Stimulated activated CD8-positive, alpha-beta memory T cell treated with anti-CD3 and anti-CD28 coated beads, Interleukin-15, amount 100 ng/mL, for 24 hours (primary cell): Measurements from ENCODE around the gene DYSF.
"Not testable (repeated sequence)": the region's sequence is repeated elsewhere in the genome, so short reads cannot be mapped to it uniquely, and the experiment has no call there.

ENCODE experiments used
- DNase-seq: peaks from one replicate; pipeline ENCODE4 v3.0.0-alpha.2; 2020; ENCODE audit warnings: low read depth

Gene DYSF

DNA sequence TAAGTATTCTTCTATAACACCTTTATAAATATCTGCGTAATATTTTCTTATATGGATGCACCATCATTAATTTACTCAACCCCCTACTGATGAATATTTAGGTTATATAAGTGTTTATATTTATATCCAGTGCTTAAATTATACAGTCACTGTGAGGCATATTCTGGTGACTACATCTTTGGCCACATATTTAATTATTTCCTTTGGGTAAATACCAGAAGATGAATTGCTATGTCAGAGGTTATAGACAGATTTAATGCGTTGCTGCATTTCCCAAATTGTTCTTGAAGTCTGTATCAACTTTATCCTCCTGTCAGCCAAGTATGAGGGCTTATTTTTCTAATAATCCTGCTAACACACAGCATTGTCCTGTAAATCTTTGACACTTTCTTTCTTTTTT, 18.7 kb downstream of the DYSF start:
- no peak for DNase-seq

DNA sequence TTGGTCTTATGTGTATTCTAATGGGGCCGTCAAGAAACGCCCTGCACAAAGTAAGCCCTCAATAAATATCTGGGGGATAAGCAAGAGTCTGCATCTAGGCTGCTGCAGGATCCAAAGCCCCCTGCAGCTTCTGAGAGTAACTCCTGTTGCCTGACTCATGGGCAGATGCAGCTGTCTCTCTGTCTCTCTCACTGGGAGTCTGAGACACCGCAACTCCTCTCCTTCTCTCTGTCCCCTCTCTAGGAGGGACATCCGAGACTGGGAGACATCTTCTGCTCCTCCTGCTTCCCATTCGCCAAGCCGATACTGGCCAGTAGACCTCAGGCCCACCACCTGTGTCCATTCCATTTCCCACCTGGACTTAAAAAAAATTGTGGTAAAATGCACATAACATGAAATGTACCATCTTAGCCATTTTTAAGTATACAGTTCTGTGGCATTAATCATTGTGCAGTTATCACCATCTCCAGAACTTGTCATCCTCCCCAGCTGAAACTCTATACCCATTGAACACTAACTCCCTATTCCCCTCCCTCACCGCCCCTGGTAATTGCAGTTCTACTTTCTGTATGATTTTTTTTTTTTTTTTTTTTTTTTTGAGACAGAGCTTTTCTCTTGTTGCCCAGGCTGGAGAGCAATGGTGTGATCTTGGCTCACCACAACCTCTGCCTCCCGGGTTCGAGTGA, 20.1 kb downstream of the DYSF start:
- DNase-seq = no peak

DNA sequence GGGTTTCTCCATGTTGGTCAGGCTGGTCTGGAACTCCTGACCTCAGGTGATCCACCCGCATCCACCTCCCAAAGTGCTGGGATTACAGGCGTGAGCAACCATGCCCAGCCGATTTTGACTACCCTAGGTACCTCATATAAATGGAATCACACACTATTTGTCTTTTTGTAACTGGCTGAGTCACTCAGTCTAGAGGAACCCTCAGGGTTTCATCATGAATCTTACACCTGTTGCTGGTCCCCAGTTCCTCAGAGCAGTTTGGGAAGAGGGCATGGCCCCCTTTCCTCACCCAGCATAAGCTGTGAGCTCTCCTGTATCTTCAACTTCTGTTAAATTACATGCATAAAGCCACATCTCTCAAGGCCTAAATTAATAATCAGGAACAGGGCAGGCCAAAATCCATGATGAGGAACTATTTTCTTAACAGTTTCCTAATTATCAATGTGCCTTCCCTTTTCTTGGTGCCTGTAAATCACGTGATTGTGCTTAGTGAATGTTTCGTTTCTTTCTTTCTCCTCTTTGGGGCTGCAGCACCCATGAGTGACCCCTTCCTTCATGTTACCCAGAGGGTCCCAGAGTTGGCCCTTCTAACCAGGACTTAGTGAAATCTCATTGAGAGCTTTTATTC, 20.9 kb downstream of the DYSF start:
- DNase-seq = no peak

DNA sequence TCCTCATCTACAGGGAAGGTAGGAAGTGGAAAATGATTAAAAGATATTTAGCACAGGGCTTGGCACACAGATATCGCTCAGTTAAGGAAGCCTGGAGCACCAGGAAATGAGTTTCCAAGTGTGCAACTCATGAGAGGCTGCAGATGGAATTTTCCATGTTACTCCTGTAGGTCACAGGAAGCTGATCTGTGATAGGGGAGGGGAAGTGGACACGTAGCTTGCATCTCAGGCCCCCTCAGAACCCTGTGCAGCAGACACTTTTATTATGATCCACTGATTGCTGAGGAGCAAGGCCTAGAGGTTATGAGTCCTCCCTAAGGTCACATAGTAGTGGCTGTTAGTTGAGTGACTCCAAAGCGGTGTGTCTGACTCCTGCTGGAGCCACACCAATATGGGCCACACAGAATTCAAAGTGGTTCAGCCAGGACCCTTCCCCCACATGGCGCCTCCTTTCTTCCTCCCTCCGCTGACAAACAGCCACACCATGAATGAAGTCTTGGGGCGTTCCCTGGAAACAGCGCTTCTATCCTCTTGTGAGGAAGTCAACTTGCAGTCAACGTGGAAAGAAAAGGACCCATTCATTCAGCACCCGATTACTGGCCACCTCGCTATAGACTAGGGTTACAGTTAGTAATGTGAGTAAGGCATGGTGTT, 21.5 kb downstream of the DYSF start:
- no peak for DNase-seq

DNA sequence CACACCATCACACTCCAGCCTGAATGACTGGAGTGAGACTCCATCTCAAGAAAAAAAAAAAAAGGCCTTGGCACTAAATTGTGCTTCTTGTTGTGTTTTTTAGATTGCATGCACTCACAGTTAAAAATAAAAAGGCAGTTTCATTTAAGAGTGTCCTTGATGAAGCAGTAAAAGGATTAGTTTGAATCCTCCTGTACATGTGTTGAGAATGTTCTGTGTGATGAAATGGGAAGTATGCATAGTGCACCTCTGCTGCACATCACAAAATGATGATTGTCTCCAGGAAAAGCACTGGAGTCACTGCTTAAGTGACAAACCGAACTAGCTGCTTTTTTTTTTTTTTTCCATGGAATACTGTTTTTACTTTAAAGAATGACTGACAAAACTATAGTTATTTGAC, 23.1 kb downstream of the DYSF start:
- no peak for DNase-seq

DNA sequence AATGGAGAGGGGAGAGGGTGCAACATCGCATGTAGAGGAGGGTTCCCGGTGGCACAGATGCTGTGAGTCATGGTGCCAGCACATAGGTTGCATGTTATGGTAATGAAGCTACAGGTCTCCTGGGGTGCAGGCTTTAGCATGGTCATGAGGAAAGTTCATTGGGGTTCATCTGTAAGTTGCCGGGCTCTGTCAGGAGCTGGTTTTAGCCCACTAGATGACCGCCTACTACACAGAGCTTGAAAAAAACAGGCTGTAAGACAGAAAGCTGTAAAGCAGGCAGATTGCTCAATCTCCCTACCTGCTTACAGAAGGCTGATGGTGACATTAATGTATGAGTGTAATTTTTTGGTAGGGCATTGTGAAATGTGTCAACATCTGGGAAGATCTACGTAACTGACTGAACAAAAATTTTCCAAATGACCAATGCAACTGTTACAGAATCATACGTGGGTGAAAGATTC, 23.9 kb downstream of the DYSF start:
- DNase-seq = no peak

DNA sequence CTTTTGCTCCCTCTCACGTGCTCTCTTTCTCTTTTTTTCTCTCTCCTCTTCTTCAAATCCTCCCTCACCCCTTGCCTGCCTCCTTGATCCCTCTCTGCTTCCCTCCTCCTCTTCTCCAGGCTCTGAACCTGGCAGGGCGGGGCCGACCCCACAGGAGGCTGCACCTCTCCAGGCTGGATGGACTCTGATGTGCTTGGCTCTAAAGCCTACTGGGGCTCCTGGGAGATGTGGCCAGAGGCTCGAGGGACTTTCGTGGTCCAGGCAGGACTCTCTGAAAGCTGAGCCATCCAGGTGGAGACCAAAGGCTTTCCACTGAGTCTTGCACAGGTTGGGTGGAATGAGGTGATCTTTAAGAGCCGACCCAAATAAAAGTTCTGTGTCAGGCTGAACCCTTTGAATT, 25.4 kb downstream of the DYSF start:
- no peak for DNase-seq

DNA sequence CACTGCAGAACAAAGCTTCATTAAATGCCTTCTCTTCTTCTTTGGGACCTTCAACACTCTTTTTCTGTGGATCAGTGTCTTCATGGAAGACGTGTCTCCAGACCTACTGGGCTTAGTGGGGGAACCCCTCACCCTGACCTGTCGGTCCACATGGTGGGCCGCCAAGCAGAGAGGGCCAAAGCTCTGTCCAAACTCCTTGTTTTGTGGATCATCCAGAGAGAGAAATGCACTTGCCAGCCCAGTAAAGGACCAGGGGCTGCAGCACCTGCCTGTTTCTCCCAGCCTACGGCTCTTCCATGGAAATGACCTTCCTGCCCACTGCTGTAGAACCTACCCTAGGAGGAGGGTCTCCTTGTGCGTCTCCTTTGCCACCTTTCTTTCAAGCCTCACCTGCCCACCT, 25.9 kb downstream of the DYSF start:
- no peak for DNase-seq

DNA sequence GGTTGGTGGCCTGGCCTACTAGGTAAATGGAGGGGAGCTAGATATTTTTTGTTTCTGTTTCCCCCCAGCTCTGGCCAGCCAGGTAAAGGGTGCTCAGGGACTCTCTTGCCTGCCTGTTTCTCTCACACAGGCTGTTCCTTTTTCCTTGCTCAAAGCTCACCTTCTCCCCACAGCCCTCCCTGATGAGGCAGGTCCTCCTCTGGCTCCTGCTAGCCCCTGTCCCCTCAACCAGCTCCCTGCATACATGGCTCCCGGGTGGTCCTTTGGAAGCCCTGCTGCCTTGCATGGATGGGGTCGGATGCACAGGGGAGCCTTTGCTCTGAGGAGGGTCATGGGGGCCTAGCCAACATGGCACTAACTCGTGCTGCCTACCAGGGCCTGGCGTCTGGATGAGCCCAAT, 27.8 kb downstream of the DYSF start:
- DNase-seq = no peak

DNA sequence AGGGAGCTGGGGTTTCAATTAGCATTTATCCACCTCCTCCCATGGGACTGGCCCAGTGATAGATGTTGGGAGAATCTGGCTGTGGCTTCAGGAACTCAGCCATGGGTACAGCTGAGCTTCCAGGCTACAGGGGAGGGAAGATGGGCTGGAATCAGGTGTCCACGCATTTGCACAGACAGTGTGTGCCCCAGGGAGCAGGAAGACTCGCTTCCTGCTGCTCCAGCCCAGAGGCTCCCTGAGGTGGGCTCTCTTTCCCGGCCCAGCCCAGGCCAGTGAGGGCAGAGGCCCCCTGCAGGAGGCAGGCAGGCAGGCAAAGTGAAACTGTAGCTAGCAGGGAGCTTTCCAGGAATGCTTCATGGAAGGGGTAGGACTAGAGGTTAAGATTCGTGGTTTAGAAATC, 28.7 kb downstream of the DYSF start:
- no peak for DNase-seq

DNA sequence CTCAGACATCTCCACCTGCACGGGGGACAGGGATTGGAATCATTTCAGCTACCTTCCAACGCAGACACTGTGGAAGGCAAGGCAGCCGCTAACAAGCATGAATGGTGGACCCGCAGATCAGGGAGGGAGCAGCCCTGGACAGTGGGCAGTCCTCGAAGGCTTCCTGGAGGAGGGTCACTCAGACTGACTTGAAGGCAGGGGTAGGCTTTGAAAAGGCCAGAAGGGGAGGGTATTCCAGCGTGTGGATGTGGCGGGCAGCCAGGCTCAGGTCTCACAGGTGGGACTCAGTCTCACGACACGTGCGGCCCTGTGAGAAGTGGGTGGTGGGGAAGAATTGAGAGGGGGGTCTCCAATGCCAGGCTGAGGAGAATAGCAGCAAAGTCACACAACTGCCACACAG, 29.9 kb downstream of the DYSF start:
- no peak for DNase-seq

DNA sequence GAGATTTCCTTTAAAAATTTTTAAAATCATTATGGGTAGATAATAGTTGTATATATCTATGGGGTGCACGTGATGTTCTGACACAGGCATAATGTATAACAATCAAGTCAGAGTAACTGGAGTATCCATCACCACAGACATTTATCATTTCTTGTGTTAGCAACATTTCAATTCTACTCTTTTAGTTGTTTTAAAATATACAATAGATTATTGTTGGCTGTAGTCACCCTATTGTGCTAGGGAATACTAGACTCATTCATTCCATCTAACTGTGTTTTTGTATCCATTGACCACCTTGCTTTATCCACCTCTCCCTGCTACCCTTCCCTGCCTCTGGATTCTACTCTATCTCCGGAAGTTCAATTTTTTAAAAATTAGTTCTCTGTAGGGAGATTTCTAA, 31.0 kb downstream of the DYSF start:
- DNase-seq = no peak

DNA sequence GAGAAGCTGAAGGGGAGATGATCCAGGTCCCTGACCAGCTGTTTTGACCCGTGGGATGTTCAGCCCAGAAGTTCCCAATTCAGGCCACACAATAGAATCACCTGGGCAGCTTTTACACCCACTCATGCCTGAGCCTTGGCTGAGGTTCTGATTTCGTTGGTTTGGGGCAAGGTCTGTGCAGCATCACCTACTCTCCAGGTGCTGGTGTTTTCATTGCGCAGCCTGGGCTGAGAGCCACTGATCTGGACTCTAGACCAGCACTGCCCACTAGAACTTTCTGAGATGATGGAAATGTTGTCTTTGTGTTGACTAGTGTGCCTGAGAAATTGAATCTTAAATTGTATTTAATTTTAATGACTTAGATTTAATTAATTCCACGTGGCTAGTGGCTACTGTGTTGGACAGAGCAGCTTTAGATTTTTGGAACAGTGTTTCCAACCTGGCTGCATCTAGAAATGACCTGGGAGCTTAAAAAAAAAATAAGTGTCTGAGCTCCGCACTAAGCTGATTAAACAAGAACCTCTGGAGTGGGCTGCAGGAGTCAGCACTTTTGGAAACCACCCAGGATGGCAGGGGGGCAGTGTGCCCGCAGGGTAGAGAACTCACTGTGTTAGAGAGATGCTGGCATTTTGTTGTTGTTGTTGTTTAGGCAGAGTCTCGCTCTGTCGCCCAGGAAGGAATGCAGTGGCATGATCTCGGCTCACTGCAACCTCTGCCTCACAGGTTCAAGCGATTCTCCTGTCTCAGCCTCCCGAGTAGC, 33.7 kb downstream of the DYSF start:
- no peak for DNase-seq

DNA sequence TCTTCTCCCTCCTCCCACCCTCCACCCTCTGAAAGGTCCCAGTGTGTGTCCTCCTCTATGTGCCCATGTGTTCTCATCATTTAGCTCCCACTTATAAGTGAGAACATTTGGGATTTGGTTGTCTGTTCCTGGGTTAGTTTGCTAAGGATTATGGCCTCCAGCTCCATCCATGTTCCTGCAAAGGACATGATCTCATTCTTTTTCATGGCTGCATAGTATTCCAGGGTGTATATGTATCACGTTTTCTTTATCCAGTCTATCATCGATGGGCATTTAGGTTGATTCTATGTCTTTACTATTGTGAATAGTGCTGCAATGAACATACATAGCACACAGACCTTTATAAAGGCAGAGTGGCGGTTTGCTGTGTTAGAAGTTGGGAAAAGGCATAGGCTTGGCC, 38.2 kb downstream of the DYSF start:
- not testable (repeated sequence) for DNase-seq

DNA sequence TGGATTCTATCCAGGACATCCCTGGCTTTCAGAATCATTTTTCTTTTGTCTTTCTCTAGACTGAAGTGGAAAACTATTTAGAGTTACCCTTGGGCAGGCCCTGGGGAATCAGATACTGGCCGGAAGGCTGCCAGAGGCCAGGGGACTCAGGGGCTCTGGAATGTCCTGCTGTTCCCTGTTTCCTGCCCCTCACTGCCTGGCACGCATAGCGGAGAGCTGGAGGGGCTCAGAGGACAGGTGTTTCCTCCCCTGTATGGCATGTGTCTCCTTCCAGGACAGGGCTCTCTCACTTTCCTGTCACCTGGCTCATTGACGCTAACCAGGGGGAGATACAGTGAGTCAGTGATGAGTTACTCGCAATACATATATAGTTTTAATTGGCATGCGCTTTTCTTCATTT, 38.8 kb downstream of the DYSF start:
- DNase-seq = no peak

DNA sequence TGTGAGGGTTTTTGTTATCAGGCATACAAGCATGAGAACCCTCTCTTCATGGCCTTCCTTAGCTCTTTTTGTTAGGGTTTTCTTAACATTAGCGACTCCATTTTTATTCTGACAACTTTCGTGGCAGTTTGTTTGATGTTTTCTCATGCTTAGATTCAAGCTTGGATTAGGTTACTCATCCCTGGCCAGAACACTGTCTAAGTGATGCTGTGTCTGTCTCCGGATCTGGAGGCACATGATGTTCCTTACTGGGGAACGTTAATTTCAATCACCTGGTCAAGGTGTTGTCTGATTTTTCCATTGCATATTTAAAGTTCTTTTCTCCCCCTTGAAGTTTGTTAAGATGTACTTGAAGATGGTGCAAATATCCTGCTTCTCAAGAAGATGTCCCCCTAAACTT, 40.7 kb downstream of the DYSF start:
- no peak for DNase-seq

DNA sequence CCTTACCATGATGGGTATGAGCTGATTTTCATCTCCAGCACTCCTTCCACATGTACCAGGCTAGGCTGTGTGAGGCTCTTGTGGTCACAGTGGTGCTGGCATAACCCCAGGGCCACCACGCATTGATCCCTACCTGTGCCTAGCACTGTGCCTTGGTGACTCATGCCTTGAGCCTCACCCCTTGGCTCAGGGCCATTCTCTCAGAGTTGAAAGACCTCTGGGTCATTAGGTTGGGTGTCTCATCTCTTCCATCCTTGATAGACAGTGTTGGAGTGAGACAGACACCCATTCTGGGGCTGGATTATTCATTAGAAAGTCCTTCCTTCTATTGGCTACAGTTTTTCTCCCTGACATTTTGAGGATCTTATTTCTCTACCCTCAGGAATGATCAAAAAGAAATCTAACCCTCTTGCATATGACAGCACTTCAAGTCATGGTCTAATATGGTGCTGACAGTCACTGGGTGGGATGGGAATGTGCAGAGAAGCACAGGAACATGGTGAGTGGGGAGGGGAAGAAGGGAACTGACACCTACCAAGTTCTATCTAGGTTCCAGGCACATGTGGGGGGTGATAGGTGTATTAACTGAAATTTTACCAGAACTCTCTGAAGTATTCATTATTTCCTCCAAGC, 41.3 kb downstream of the DYSF start:
- DNase-seq = no peak

DNA sequence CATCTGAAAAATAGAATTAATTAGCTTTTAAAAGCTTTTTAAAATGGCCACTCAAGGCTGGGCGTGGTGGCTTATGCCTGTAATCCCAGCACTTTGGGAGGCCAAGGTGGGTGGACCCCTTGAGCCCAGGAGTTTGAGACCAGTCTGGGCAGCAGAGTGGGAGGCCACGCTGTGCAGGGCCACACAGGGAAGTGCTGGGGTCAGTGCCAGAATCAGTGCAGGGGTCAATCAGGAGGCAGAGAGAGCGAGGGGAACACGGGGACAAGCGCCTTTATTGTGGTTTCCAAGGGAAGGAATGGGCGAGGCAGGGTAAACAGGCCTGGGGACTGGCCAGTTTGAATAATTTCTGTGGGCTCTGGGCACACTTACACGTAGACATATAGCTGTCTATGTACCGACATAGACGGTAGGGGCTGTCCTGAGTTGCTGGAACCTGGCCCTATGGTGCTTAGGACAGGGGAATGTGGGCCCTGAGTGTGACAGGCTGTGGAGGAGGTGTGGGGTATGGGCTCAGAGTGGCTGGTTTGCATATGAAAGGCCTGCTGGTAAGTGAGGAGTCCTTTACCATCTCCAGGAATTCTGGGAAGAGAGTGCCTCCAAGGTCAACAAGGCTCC, 42.9 kb downstream of the DYSF start:
- DNase-seq = no peak

DNA sequence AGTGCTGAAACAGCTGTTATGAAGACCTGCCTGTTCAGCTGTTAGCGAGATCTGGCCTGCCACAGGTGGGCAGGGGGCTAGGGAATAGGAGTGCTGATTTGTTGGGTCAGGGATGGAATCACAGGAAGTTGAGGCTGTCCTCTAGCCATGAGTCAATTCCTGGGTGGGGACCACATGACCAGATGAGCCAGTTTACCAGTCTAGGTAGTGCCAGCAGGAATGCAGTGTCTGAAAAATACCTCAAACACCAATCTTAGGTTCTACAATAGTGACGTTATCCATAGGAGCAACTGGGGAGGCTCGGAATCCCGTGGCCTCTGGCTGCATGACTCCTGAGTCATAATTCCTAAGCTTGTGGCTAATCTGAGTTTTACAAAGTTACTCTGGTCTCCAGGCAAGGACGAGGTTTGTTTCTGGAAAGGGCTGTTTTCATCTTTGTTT, 44.9 kb downstream of the DYSF start:
- no peak for DNase-seq

DNA sequence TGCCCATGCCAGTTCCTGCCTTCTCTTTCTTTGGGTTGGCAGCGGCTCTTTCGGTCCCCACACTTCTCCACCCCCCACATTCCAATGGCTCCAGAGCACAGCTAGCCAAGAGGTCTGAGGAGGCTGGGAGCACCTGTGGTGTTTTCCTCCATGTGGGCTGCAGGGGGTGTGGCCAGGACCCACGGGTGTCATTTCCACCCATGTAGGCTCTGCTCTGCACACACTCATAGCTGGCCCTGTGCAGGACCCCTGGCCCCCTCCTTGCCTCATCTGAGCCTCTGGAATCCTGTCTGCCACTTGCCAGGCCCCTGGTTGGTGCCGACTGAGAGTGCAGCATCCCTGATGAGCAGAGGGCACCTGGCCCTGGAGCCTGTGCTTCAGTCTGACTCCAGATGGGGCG, 46.3 kb downstream of the DYSF start:
- no peak for DNase-seq

DNA sequence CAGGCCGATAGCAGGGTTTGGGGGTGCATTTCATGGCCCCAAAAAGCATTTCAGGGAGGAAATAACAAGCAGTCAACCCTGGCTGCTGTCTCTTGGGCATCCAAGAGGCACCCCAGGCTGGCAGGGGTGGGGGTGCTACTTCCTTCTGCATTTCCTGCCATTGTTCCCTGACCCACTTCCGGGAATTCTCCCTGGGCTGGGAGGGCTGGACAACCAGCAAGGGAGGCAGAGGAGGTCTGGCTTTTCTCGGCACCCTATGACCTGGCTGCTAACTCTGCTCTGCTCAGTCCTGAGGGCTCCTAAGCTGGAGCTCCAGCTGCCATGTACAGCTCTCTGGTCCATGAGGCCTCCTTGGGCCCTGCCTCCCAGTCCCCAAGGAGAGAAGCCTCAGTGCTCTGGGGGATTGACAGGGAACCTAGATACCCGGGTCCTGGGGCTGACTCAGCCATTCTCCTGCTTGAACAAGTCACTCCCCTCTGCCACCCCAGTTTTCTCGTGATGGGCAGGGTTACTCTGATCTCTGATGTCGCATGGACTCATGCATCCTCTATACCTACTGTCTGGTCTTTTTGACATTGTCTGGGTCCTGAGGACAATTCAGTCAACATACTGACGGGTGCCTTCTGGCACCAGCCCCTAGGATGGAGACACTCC, 47.2 kb downstream of the DYSF start:
- DNase-seq = no peak
